HepG2 (cell line): ENCODE data around the gene ATRIP. TPM values are rescaled to one million over a fixed set of nuclear protein-coding genes. Genes with fewer than 3 reads are reported as not detected.

Experiments used
- AHR ChIP-seq: IDR thresholded peaks from 2 replicates; pipeline ENCODE4 v1.6.1; 2018; ENCODE audit warnings: missing genetic modification reagents, missing compliant biosample characterization
- CBX1 ChIP-seq: IDR thresholded peaks from one replicate; pipeline ENCODE4 v1.6.1; 2016; ENCODE audit warnings: antibody characterized with exemption, low read depth
- HDAC6 ChIP-seq: fragments of 200-600 bp; sonication (generic); IDR thresholded peaks from 2 replicates; pipeline ENCODE4 v1.7.0; 2017; ENCODE audit warnings: mild to moderate bottlenecking, antibody characterized with exemption, low read length, low read depth
- KLF15 ChIP-seq: sonication (generic); formaldehyde crosslinking; IDR thresholded peaks from 2 replicates; pipeline ENCODE4 v1.8.1; 2023; ENCODE audit warnings: borderline replicate concordance, mild to moderate bottlenecking, inconsistent platforms, missing genetic modification reagents, mixed read lengths
- PPARG ChIP-seq: conservative IDR thresholded peaks from 2 replicates; pipeline ENCODE4 v1.6.1; 2016; ENCODE audit warnings: missing biosample characterization, missing genetic modification reagents
- SCMH1 ChIP-seq: sonication (generic); formaldehyde crosslinking; IDR thresholded peaks from 2 replicates; pipeline ENCODE4 v1.9.0; 2021; ENCODE audit warnings: missing genetic modification reagents, mild to moderate bottlenecking, borderline replicate concordance
- SMAD3 ChIP-seq: sonication (generic); formaldehyde crosslinking; IDR thresholded peaks from 2 replicates; pipeline ENCODE4 v1.4.0; 2020; ENCODE audit warnings: missing genetic modification reagents
- TOE1 ChIP-seq: sonication (generic); formaldehyde crosslinking; IDR thresholded peaks from 2 replicates; pipeline ENCODE4 v1.4.0; 2020; ENCODE audit warnings: mild to moderate bottlenecking, missing genetic modification reagents
- ZNF296 ChIP-seq: sonication (generic); formaldehyde crosslinking; conservative IDR thresholded peaks from 2 replicates; pipeline ENCODE4 v1.5.0; 2020; ENCODE audit warnings: mild to moderate bottlenecking, missing genetic modification reagents
- ZNF329 ChIP-seq: sonication (generic); formaldehyde crosslinking; IDR thresholded peaks from 2 replicates; pipeline ENCODE4 v1.9.0; 2021; ENCODE audit warnings: low read depth, mild to moderate bottlenecking, missing genetic modification reagents
- ZNF337 ChIP-seq: sonication (generic); formaldehyde crosslinking; IDR thresholded peaks from 2 replicates; pipeline ENCODE4 v1.5.1; 2020; ENCODE audit warnings: missing genetic modification reagents, low read depth, mild to moderate bottlenecking, borderline replicate concordance
- ZNF616 ChIP-seq: sonication (generic); formaldehyde crosslinking; IDR thresholded peaks from 2 replicates; pipeline ENCODE4 v1.5.0; 2020; ENCODE audit warnings: low read depth, mild to moderate bottlenecking, missing genetic modification reagents
- polyA plus RNA-seq, 8 experiments: library from polyadenylated mRNA; depleted of rRNA in 3 of 8; stranded (reverse) in 7 of 8; unstranded in 1 of 8; fragments of >200 nt; fragmentation: Illumina TruSeq in 4 of 8; extraction: Trizol in 4 of 8; gene quantifications; 2 replicates each; pipeline versions ENCODE4 v1.2.1 to v1.2.3, GENCODE V29; 2011 to 2016; ENCODE audit warnings: low read depth in 4 of 8, missing spikeins in 1 of 8, mixed read lengths in 1 of 8; ENCODE audit not compliant: insufficient read depth in 1 of 8
- total RNA-seq, 5 experiments: library from RNA; depleted of rRNA; stranded (reverse); fragments of >200 nt; fragmentation: Illumina TruSeq; extraction: Trizol; gene quantifications; 2 replicates each; pipeline ENCODE4 v1.2.3, GENCODE V29; 2016; ENCODE audit warnings: low read depth in 1 of 5
- TF ChIP-seq, protein P1 (sequence below): IDR thresholded peaks from 2 replicates; pipeline ENCODE4 v1.6.1; 2016; ENCODE audit warnings: mild to moderate bottlenecking
- TF ChIP-seq, protein P2 (sequence below): sonication (generic); formaldehyde crosslinking; IDR thresholded peaks from 2 replicates; pipeline ENCODE4 v1.8.1; 2023; ENCODE audit warnings: mild to moderate bottlenecking, moderate library complexity, missing genetic modification reagents
- TF ChIP-seq, protein P3 (sequence below): sonication (generic); formaldehyde crosslinking; IDR thresholded peaks from 2 replicates; pipeline ENCODE4 v1.4.0; 2020; ENCODE audit warnings: missing genetic modification reagents, borderline replicate concordance
- TF ChIP-seq, protein P4 (sequence below): sonication (generic); formaldehyde crosslinking; IDR thresholded peaks from 2 replicates; pipeline ENCODE4 v1.8.0; 2022; ENCODE audit warnings: missing genetic modification reagents, mild to moderate bottlenecking, borderline replicate concordance
- TF ChIP-seq, protein P5 (sequence below): sonication (generic); formaldehyde crosslinking; conservative IDR thresholded peaks from 2 replicates; pipeline ENCODE4 v1.5.0; 2020; ENCODE audit warnings: missing genetic modification reagents
- TF ChIP-seq, protein P6 (sequence below): sonication (generic); formaldehyde crosslinking; conservative IDR thresholded peaks from 2 replicates; pipeline ENCODE4 v1.8.1; 2023; ENCODE audit warnings: missing genetic modification reagents
- TF ChIP-seq, protein P7 (sequence below): sonication (generic); formaldehyde crosslinking; IDR thresholded peaks from 2 replicates; pipeline ENCODE4 v1.4.0; 2020; ENCODE audit warnings: mild to moderate bottlenecking, missing genetic modification reagents

Gene ATRIP
- total and polyA plus RNA-seq, 2 of the 13 experiments (the other 11 are each of a cell fraction or from before 2014, with no cell fraction given) = 5.1 to 12.5 TPM

DNA sequence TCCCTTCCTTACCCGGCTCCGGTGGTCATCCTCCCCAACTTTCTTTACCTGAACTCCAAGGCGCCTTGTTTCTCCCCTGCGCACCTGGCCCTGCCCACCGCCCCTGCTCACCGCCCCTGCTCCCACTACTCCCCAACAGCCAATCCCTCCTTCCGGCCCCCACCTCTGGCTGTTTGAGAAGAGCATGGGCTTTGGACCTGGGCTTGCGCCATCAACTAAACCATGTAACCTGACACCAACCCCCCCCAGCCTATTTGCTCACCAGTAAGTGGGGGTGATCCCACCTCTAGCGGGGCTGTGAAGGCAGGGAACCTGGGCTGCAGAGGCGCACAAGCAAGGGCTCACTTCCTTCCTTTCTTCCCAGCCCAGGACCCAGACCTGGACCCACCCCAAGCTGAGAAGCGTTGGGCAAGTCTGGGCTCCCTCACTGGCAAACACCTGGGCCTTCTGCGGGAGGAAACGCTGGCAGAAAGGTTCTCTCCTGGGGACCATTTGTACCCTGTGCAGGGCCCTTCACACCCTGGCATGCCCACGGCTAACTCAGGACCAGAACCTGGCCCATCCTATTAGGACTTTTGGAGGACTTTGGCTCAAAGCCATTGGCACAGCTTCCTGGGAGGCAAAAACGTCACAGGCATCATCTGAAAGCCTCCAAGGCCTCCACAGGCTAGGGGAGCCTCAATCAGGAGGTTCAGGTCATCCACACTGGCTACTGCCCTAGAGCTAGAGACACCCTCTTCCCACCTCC is 16.4 kb upstream of the ATRIP start, which contains the start of gene PLXNB1 (continued):
- TF ChIP-seq, protein P1, sequence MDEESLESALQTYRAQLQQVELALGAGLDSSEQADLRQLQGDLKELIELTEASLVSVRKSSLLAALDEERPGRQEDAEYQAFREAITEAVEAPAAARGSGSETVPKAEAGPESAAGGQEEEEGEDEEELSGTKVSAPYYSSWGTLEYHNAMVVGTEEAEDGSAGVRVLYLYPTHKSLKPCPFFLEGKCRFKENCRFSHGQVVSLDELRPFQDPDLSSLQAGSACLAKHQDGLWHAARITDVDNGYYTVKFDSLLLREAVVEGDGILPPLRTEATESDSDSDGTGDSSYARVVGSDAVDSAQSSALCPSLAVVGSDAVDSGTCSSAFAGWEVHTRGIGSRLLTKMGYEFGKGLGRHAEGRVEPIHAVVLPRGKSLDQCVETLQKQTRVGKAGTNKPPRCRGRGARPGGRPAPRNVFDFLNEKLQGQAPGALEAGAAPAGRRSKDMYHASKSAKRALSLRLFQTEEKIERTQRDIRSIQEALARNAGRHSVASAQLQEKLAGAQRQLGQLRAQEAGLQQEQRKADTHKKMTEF (CRISPR knock-in tag) = peak; percentile 93
- TF ChIP-seq SMAD3 (CRISPR knock-in tag) (peak; percentile 73), ZNF329 (CRISPR knock-in tag) (no peak), ZNF616 (0 out of 2 replicates have a peak, but pooled peaks have one; percentile 56), ZNF296 (CRISPR knock-in tag) (no peak), AHR (CRISPR knock-in tag) (no peak), KLF15 (CRISPR knock-in tag) (peak; percentile 86; the same call in 1 of the 2 replicates), TOE1 (CRISPR knock-in tag) (peak; percentile 81; the same call in 1 of the 2 replicates), HDAC6 (no peak), ZNF337 (peak; percentile 95; the same call in 1 of the 2 replicates), CBX1 (peak; percentile 63), PPARG (CRISPR knock-in tag) (no peak), SCMH1 (CRISPR knock-in tag) (no peak)
- TF ChIP-seq, protein P2, sequence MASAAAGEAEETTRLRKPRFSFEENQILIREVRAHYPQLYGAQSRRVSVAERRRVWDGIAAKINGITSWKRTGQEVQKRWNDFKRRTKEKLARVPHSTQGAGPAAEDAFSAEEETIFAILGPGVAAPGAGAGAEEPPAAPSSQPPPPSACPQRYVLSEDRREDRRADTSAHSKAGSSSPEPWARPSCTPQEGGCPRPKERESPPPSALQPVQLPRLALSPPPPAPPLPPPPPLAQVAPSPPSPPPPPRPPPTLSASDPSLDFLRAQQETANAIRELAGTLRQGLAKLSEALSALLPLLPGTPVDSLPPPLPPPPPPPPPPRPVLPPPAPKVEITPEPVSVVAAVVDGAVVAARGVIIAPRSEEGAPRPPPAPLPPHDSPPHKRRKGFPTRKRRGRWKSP (CRISPR knock-in tag) = peak; percentile 70
- TF ChIP-seq, protein P3, sequence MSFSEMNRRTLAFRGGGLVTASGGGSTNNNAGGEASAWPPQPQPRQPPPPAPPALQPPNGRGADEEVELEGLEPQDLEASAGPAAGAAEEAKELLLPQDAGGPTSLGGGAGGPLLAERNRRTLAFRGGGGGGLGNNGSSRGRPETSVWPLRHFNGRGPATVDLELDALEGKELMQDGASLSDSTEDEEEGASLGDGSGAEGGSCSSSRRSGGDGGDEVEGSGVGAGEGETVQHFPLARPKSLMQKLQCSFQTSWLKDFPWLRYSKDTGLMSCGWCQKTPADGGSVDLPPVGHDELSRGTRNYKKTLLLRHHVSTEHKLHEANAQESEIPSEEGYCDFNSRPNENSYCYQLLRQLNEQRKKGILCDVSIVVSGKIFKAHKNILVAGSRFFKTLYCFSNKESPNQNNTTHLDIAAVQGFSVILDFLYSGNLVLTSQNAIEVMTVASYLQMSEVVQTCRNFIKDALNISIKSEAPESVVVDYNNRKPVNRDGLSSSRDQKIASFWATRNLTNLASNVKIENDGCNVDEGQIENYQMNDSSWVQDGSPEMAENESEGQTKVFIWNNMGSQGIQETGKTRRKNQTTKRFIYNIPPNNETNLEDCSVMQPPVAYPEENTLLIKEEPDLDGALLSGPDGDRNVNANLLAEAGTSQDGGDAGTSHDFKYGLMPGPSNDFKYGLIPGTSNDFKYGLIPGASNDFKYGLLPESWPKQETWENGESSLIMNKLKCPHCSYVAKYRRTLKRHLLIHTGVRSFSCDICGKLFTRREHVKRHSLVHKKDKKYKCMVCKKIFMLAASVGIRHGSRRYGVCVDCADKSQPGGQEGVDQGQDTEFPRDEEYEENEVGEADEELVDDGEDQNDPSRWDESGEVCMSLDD (CRISPR knock-in tag) = peak; percentile 89
- TF ChIP-seq, protein P4, sequence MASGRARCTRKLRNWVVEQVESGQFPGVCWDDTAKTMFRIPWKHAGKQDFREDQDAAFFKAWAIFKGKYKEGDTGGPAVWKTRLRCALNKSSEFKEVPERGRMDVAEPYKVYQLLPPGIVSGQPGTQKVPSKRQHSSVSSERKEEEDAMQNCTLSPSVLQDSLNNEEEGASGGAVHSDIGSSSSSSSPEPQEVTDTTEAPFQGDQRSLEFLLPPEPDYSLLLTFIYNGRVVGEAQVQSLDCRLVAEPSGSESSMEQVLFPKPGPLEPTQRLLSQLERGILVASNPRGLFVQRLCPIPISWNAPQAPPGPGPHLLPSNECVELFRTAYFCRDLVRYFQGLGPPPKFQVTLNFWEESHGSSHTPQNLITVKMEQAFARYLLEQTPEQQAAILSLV (CRISPR knock-in tag) = peak; percentile 67; the same call in 1 of the 2 replicates
- TF ChIP-seq, protein P5, sequence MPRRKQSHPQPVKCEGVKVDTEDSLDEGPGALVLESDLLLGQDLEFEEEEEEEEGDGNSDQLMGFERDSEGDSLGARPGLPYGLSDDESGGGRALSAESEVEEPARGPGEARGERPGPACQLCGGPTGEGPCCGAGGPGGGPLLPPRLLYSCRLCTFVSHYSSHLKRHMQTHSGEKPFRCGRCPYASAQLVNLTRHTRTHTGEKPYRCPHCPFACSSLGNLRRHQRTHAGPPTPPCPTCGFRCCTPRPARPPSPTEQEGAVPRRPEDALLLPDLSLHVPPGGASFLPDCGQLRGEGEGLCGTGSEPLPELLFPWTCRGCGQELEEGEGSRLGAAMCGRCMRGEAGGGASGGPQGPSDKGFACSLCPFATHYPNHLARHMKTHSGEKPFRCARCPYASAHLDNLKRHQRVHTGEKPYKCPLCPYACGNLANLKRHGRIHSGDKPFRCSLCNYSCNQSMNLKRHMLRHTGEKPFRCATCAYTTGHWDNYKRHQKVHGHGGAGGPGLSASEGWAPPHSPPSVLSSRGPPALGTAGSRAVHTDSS (CRISPR knock-in tag) = no peak
- TF ChIP-seq, protein P6, sequence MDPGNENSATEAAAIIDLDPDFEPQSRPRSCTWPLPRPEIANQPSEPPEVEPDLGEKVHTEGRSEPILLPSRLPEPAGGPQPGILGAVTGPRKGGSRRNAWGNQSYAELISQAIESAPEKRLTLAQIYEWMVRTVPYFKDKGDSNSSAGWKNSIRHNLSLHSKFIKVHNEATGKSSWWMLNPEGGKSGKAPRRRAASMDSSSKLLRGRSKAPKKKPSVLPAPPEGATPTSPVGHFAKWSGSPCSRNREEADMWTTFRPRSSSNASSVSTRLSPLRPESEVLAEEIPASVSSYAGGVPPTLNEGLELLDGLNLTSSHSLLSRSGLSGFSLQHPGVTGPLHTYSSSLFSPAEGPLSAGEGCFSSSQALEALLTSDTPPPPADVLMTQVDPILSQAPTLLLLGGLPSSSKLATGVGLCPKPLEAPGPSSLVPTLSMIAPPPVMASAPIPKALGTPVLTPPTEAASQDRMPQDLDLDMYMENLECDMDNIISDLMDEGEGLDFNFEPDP = no peak
- TF ChIP-seq, protein P7, sequence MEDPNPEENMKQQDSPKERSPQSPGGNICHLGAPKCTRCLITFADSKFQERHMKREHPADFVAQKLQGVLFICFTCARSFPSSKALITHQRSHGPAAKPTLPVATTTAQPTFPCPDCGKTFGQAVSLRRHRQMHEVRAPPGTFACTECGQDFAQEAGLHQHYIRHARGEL (CRISPR knock-in tag) = no peak; the same call in 1 of the 2 replicates
